ENCODE data around the gene HPS5. TPM values are rescaled to one million over a fixed set of nuclear protein-coding genes. Genes with fewer than 3 reads are reported as not detected.
"Not testable (repeated sequence)": the region's sequence is repeated elsewhere in the genome, so short reads cannot be mapped to it uniquely, and the experiment has no call there.

HPS5 gene, protein sequence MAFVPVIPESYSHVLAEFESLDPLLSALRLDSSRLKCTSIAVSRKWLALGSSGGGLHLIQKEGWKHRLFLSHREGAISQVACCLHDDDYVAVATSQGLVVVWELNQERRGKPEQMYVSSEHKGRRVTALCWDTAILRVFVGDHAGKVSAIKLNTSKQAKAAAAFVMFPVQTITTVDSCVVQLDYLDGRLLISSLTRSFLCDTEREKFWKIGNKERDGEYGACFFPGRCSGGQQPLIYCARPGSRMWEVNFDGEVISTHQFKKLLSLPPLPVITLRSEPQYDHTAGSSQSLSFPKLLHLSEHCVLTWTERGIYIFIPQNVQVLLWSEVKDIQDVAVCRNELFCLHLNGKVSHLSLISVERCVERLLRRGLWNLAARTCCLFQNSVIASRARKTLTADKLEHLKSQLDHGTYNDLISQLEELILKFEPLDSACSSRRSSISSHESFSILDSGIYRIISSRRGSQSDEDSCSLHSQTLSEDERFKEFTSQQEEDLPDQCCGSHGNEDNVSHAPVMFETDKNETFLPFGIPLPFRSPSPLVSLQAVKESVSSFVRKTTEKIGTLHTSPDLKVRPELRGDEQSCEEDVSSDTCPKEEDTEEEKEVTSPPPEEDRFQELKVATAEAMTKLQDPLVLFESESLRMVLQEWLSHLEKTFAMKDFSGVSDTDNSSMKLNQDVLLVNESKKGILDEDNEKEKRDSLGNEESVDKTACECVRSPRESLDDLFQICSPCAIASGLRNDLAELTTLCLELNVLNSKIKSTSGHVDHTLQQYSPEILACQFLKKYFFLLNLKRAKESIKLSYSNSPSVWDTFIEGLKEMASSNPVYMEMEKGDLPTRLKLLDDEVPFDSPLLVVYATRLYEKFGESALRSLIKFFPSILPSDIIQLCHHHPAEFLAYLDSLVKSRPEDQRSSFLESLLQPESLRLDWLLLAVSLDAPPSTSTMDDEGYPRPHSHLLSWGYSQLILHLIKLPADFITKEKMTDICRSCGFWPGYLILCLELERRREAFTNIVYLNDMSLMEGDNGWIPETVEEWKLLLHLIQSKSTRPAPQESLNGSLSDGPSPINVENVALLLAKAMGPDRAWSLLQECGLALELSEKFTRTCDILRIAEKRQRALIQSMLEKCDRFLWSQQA
- total RNA-seq (2014; rRNA removed; shearing (Covaris generic)), result 60.3 and 66.2 TPM in 2 replicates

DNA sequence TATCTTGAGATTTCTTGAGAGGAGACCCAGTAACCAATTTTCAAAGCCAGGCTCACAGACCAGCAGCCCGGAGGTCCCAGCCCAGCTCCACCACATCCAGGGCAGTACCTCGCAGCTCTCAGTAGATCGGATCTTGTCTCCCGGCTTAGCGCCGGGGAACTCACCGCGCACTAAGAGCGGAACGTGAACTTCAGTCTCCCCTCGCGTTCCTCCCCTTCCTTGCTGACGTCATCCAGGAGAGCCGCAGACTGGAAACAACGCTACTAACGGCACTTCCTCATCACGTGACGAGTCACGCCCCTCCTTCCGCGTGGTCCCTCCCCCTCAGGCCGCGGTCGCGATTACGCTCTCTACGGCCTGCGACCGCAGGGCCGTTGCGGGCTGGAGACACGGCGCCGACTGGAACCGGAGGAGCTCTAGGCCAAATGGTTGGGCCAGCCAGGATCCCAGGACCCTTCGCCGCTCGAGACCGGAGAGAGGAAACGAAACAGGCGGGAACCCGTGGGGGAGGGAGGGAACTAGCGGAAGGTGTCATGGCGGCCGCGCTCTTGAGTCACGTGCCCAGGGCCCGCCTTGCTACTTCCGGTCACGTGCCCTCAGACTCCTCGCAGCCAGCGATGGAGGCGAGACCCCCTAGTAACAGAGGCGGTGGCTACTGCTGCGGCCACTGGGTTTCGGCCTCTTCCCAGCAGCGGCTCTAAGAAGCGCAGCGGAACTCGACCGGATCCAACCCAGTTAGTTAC lies at the start of gene HPS5, which contains the start of gene GTF2H1:
TSS of gene HPS5 (minus strand) at position 172 of the 743 bp plus-strand sequence. CDS start 4,282 bp downstream, outside the sequence.
TSS of gene GTF2H1 (plus strand) at position 599 of the 743 bp plus-strand sequence. CDS start 10,508 bp downstream, outside the sequence.
- peak; percentile 98 for DNase-seq (ENCODE audit: low spot score)

DNA sequence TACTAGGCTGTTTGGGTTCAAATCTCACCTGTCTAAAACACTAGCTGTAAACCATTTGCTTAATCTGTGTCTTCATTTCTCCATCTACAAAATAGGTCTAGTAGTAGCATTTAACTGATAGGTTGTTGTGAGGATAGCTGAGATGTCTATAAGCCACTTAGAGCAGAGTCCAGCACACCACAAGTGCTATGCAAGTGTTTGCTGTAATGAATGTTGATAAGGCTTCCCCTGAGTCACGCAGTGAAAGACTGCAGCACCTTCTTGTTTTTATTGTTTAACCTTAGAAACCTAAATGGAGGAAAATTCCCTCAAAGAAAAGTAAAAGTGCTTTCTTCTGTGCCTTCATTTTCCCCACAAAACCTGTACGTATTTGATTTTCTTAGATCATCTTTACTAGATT lies 49.3 kb upstream of the HPS5 start:
- DNase-seq (ENCODE audit: low spot score), result no peak

DNA sequence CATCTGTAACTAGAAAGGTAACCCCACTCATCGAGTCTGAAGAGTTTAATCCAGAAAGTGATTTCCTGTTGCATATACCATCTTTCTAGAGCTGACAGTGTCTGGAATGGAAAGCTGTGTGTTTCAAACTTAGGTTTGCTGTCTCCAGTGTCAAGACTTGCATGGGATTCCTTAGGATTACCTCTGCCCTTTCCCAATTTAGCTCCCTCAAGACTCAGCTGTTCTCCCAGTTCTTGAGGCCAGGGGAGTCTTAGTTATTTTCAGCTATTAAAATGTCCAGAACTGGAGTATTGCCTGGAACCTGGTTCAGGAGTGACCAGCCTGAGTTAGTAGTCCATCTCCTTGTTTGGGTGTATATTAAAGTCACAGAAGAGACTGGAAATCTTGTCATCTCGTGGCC lies 47.5 kb upstream of the HPS5 start:
- no peak for DNase-seq (ENCODE audit: low spot score)

DNA sequence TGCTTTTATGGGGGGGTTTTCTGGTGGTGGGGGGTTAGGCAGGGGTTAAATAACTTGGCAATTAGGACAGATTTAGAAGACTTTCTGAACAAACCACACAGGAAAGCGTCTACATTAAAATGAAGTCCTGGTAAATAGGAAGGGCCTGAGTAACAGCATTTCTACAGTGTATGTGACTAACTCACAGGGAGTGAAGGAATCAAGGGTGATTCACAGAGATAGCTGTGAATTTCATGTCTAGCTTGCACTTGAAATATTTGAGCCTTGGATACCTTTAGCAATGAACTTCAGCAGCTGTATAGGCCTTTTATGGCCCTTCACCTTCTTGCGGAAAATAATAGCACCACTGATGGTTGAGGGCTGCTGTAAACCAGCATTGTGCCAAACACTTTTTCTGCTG lies 46.3 kb upstream of the HPS5 start:
- DNase-seq (ENCODE audit: low spot score), result peak; percentile 19

DNA sequence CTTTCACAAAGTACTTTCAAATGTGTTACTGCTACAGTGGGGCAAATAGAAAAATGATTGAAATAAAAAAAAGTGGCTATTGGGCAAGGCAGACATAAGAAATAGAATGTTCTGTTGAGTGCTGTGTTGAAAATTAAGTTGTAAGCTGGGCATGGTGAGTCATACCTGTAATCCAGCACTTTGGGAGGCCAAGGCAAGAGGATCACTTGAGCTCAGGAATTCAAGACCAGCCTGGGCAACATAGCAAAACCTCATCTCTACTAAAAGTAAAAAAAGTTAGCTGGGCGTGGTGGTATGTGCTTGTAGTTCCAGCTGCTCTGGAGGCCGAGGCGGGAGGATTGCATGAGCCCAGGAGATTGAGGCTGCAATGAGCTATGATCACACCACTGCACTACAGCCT lies 45.5 kb upstream of the HPS5 start:
- no peak for DNase-seq (ENCODE audit: low spot score)

DNA sequence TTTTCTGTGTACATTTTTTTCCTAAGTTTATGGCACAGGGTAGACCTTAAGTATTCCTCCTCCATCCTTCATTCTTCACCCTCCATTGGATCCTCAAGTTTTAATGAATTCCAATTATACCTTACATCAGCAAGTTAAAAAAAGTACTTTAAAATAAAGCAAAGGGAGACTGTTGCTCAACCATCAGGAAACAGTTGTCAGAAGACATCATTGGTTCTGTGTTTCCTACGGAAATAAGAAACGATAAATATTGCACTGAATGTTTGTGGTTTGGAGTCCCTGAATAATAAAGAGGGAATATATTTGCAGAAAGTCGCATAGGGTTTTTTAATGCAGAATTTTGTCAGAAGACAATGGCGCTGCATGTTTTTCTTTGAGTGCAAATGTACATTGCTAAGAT lies 44.3 kb upstream of the HPS5 start:
- DNase-seq (ENCODE audit: low spot score), result no peak

DNA sequence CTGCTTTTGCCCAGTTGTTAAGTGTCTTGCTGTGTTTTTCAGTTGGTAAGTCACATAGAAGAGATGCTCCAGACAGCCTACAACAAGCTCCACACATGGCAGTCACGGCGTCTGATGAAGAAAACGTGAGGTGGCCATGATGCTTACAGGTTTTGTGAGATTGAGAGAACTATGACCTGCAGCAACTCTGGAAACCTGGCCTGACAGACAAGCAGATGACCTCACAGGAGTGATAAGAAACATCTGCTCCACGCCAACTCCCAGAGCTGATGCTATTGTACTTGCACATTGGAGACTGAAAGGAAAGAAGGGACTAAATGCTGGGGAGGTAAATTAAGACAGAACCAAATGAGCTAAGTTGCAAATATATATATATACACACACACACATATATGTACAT lies 43.8 kb upstream of the HPS5 start:
- DNase-seq (ENCODE audit: low spot score), result no peak

DNA sequence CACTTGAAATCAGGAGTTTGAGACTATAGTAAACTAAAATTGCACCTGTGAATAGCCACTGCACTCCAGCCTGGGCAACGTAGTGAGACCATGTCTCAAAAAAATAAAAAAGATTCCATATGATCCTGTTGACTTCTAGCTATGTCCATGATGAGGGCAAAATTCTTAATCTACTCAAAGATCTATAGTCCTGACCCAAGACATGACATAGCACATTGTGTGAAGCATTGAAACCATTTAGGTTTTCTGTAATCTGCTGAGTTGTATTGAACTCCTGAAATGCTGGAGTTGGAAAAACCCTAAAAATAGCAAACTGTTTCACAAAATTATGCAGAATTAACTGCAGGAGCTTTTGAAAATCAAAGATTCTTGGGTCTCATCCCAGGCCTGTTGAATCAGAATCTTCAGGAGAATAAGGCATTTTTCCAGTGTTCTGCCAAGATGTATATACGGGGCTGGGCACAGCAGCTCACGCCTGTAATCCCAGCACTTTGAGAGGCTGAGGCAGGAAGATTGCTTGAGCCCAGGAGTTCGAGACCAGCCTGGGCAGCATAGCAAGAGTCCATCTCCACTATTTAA lies 42.6 kb upstream of the HPS5 start:
- DNase-seq (ENCODE audit: low spot score), result no peak

DNA sequence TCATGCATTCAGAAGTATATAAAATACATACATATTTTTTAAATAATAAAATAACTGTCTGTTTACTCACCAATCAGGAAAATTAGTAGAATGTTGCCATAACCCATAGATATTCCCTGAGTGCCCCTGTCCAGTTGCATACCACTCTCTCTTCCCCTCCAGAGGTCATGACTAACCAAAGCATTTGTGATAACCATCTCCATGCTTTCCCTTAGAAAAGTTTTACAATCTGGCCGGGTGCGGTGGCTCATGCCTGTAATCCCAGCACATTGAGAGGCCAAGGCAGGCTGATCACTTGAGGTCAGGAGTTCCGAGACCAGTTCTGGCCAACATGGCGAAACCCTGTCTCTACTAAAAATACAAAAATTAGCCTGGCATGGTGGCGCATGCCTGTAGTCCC lies 39.2 kb upstream of the HPS5 start:
- DNase-seq (ENCODE audit: low spot score), result no peak

DNA sequence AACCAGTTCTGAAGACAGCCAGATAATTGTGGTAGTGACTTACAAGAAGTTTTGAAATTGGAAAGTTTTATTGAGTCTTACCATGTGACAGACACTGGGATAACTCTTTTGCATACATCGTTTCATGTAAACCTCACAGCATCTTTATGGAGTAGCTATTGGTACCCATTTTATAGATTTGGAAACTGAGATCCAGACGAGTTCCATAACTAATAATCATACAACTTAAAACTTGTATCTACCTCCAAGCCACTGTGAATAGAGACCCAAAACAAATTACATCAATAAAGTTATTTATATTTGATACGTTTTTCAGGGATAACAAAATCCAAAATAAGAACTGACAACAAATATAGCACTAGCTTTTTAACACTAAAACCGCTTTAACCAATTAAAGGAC lies 36.7 kb upstream of the HPS5 start:
- no peak for DNase-seq (ENCODE audit: low spot score)

DNA sequence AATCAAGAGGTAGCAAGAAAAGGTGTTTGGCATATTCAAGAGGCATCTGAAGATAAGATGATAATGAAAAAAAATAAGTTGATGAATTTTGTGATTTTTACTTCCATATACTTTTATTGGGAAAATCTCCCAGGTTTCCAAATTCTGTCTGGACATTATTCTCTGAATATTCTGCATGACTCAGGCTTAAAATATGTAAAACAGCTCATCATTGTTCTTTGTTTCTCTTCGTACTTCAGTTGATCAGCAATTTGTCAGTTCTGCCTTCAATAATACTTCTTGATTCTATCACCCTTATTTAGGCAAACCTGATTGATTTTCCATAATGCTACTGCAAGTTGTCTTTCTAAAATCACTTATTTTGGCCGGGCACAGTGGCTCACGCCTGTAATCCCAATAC lies 30.6 kb upstream of the HPS5 start:
- no peak for DNase-seq (ENCODE audit: low spot score)

DNA sequence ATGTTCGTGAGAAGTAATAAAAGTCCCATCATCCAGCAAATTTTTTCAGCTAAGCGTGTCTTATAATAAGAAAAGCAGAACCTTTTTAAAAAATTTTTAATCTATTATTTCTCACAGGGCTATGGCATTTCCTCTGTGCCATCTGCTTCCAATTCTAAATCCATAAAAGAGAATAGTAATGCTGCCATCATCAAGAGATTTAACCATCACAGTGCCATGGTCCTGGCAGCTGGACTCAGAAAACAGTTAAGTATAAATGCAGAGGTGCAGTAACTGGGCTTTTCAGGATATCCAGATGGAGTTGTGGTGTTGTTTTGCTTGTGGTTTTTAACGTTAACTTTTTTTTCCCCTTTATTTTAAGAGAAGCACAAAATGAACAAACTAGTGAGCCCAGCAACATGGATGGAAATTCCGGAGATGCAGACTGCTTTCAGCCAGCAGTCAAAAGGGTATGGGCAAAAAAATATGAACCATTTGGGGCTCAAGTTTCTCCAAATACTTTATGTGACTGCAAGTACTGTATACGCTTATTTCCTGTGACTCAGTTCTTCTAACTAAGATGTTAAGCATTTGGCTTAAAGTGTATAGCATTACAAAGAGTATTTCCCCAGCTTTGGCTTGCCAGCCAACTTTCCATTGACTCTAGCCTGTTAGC lies 25.7 kb upstream of the HPS5 start:
- DNase-seq (ENCODE audit: low spot score), result no peak

DNA sequence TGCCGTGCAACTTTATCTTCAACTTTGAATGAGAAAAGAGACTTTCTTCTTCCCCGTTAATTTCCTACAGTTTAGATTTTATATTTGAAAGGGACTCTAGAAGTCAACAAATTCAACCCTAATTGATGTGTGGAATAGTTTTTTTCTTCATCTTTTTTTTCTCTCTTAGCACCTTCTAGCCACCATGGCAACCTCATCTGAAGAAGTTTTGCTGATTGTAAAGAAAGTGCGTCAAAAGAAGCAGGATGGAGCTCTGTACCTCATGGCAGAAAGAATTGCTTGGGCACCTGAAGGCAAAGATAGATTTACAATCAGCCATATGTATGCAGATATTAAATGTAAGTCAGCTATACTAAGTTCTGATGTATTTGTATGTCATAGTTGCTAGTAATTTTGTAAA lies 11.0 kb upstream of the HPS5 start:
- DNase-seq (ENCODE audit: low spot score), result no peak

DNA sequence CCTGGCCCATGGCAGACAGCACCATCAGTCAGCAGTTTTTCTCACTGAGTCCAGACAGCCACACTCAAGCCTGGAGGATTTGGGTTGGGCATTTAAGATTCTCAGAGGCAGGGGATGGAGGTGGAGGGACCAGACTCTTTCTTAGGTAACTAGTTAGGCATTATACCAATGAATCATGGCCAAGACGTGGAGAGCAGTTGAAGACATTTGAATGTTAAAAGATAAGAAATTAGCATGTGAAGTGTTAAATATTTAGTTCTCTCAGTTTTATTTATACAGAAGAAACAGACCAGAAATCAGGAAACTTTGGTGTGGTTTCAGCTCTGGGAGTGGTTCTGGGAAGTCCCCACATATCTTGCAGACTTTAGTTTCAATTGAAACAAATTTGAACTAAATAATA lies 10.4 kb upstream of the HPS5 start:
- DNase-seq (ENCODE audit: low spot score), result no peak

DNA sequence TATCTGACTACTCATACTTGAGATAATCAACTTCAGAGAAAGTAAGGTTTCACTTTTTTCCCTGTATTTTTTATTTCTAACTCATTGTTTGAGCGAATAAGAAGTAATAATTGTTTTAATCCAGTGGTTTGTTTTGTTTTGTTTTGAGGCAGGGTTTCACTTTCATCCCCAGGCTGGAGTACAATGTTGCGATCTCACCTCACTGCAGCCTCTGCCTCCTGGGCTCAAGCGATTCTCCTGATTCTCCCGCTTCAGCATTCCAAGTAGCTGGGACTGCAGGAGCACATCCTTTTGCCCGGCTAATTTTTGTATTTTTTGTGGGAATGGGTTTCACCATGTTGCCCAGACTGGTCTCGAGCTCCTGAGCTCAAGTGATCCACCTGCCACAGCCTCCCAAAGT lies 9.0 kb upstream of the HPS5 start:
- no peak for DNase-seq (ENCODE audit: low spot score)

DNA sequence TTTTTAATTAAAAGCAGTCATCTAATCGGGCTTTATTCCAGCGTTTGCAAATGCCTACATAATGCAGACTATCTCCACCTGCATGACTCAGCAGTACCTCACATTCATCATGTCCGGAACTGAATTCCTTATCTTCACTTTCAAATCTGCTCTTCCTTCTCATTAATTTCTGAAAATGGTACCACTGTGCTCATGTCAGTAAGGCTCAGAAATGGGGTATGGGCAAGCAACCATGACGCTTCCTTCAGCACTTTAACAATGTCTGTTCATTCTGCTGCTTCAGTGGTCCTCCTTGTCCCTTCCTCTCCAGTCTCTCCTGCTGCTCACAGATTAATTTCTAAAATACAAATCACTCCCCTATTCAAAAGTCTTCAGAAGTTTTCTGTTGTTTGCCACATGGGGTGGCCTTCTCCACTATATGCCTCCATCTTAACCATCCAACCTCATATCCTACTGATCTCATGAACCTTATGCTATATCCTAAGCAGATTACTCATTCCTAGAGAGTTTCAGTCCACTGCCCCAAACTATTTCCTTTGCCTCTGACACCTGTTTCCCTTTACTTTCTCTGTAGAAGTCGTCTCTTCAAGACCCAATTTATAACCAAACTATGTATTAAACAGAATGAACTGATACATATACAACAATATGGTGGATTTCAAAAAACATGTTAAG lies 7.4 kb upstream of the HPS5 start:
- peak; percentile 77 for DNase-seq (ENCODE audit: low spot score)

DNA sequence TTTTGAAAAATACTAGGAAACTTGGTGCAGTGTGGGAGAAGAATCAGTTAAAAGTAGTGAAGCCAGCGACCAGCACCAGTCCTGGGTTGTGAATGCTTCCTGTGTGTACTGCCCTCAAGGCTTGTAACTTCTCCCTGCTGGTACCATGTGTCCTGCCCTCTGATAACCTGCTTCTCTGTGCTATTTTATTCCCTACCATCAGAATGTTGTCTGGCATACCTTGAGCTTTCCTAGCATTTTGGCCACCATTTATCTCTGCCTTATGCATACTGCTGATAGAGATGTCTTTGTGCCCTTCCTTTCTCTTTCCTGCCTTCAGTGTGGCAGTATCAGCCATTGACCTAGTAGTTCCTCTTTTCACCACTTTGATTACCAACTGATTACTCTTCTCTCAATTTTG lies 2.4 kb upstream of the HPS5 start:
- no peak for DNase-seq (ENCODE audit: low spot score)

DNA sequence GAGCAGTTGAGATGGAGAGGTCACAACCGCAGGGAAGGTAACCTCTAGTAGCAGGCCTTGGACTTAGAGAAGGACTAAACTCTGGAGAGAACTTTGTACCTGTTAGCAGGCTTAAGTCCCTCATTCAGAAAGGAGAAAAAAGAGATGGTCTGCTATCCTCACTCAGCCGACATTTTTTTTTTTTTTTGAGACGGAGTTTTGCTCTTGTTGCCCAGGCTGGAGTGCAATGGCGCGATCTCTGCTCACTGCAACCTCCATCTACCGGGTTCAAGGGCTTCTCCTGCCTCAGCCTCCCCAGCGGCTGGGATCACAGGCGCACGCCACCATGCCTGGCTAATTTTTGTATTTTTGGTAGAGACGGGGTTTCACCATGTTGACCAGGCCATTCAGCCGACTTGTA lies 1.9 kb upstream of the HPS5 start:
- not testable (repeated sequence) for DNase-seq (ENCODE audit: low spot score)

DNA sequence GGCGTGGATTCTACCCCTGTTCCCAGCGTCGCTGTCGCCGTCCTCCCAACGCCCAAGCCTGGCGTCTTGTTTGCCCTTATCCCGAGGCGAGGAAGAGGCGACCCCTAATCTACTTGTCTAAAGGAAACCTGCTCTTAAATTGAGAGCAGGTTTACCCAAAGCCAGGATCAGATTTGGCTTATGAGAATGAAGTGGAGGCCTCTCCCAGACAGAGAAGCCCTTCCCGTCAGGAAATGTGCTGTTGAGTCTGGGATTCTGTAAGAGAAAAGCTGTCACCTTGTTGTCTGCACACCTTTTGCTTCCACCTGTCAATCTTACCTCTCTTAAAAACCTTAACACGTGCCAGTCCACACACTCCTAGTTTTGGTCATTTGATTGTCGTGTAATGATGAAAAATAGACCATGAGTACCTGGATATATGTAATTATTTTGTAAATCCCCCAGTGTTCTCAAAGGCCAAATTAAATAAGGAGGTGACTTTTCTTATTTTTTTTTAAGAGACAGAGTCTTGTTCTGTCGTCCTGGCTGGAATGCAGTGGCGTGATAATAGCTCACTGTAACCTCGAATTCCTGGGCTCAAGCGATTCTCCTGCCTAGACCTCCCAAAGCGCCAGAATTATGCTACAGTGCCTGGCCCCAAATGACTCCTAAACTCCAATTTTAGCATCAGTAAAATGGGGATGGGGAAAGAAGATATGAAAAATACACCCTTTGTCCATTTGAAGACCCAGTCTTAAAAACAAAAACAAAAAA lies 1.1 kb upstream of the HPS5 start:
- DNase-seq (ENCODE audit: low spot score), result no peak
